ENCODE data around the gene TBCK.

GRCh38 chr4:106329041-106329618, 13.1 kb upstream of the TBCK start:
- TF ChIP-seq POLR2AphosphoS5 (IDR thresholded peaks at IDR 0.05; ENCODE audit: low read depth, low read length) (no peak), TAF1 (IDR thresholded peaks at IDR 0.05; ENCODE audit: borderline replicate concordance, insufficient read depth, low read length) (no peak), REST (IDR thresholded peaks at IDR 0.05; ENCODE audit: insufficient read depth in 1 of 2, low read depth in 2 of 2, low read length in 2 of 2) (no peak)
